HG02885 (cell line): ENCODE measurements around the gene STK38.

Source experiments
- ATAC-seq: cut with Tn5 transposase; IDR thresholded peaks from one replicate; pipeline ENCODE4 v1.9.1; 2021; ENCODE audit warnings: mild to moderate bottlenecking; ENCODE audit not compliant: unreplicated experiment, poor library complexity

Gene STK38

DNA sequence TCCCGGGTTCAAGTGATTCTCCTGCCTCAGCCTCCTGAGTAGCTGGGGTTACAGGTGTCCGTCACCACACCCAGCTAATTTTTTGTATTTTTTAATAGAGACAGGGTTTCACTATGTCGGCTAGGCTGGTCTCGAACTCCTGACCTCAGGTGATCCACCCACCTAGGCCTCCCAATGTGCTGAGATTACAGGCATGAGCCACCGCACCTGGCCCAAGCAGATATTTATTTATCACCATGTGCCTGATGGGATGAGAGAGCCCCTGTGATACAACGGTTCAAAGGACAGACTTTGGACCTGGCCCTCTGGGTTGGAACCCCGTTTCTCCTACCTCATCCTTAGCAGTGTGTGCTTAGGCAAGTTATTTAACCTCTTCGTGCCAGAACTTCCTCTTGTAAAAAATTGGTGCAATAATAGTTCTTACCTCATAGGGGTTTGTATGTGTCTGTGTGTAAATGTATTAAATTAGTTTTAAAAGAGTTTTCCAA, 19.2 kb upstream of the STK38 start:
- ATAC-seq, result no peak

DNA sequence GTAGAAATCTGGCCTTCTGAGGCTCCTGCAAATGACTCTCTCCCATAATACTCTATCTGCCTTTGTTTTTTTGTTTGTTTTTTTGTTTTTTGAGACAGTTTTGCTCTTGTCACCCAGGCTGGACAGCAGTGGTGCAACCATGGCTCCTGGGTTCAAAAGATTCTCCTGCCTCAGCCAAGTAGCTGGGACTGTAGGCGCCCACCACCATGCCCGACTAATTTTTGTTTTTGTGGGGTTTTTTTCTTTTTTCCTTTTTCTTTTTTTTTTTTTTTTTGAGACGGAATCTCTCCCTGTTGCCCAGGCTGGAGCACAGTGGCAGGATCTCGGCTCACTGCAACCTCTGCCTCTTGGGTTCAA, 16.6 kb upstream of the STK38 start:
- ATAC-seq, result no peak

DNA sequence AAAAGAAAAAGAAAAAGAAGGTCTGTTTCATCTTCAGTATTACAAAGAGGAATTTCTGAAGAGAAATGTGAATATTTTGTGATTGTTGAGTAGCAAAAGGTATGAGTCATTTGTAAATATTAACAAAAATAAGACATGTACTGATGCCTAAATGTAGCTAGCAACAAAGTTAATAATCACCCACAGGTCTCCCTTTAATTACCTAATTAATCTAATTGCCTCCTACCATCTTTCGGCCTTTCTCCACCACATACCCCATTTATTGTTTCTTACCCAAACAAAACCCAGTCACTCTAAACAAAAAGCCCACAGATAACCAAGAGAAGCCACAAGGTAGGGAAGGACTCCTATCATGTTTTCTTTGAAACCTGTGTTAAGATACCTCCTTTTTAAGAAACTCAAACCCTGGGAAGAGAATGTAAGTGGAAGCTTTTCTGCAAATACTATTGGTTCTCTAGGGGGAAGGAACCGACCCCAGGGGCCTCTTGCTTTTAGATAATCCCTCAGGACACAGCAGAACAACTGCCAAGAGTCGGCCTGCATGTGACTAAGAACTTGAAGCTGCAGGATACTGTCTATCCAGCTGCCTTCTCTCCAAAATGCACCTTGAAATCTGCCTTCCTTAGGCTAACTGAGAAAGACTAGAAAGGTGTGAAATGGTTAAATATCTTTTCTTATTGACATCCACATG, 16.1 kb upstream of the STK38 start:
- no peak for ATAC-seq

DNA sequence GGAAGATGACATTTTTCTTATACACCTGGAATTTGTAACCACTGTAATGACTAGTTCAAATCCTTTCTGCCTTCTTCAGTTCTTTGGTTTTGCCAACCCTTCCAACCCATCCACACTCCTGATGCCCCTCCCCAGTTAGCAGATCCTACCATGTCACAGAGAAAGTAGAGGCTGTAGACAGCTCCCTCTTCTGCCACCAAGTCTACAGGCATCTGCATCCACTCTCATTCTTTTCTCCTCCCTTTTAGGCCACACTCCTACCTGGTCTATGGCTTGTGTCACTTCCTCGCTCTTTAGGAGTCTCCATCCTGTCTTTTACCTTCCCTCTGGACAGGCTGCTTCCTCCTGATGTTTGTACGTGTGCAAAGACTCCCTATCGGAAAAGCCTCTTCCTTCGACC, 13.5 kb upstream of the STK38 start:
- ATAC-seq, result no peak

DNA sequence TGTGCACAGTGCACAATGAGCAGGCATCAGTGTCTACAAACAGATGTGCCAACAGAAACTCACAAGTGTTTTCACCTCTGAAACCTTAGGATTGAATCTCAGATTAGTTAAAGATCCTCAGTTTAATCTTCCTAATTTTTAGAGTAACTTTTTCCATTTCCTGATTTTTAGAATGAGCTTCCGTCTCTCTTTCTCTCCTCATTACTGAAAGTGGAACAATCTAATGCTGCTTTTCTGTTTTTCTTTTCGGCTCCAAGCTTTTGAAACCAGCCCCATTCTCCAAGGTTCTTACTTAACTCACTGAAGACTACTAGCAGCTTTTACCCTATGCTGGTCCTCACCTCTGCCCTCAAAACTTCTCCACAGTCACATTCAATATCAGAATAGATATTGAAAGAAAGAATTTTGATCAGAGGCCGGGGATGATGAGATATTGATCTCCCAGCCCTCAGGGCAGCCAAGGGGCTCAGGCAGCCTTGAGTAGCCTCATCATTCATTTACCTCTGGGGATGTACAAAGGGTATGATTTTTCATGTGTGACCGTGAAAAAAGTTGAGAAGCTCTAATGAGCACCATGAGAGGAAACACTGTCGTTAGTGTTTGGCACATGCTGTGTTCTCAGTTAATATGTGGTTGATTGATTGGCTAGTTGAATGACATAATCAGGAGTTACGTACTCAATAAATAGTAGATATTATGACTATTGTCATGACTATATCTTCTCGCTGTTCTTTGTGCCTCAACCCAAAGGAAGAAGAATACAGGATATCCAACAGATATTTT, 11.9 kb upstream of the STK38 start:
- no peak for ATAC-seq

DNA sequence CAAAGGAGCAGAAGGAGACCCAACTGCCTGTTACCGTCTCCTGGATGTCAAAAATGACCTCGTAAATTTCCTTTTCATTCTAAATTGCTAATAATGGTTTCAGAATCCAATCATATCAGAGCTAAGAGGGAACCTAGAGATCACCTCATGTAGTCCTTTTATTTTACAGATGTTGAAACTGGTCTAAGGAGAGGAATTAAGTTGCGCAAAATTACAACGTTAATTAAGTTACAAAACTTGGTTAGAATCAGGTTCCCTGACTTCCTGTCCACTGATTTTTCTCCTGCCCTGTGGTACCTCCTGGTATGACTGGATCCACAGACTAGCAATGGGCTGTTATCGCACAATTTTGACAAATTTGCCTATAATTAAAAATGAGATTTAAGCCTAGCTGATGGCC, 9.0 kb upstream of the STK38 start:
- ATAC-seq, result no peak

DNA sequence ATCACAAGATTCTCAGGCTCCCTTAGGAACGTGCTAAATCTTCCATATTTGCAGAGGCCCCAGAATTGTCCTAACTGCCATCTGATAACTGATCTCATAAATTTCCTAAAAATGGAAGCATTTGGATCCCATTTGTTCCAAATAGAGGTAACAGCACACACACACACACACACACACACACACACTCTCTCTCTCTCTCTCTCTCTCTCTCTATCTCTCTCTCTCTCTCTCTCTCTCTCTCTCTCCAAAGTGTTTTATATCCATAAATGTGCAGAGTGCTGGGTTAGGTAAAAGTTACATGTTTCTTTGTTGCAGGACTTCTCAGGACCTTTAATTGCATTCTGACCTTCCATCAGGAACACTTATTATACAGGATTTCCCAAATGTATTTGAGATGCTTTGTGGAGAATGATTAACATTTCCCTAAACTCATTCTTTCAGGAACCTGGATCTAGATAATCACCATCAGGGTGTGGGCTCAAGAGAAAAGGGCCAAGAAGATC, 8.5 kb upstream of the STK38 start:
- ATAC-seq, result no peak

DNA sequence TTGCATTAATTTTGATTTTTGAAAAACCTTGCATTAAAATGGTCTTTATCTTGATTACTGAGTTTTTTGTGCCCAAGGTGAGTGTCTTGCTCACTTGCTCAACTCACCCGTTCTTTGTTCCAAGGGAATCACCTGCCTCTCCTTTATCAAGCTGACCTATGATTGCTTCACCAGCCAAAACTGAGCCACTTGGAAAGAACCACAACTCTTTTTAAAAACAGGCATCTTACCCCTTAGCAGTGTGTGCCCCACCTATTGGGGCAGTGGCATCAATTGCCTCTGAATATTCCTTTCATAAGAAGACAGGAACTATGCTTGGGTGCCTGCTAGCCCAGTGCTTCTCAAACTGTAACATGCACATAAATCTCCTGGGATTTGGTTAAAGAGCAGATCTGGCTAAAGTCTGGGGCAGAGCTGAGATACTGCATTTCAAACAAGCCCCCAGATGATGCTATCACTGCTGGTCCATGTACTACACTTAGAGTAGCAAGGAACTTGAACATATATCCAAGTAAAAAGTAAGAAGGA, 3.3 kb upstream of the STK38 start:
- no peak for ATAC-seq

DNA sequence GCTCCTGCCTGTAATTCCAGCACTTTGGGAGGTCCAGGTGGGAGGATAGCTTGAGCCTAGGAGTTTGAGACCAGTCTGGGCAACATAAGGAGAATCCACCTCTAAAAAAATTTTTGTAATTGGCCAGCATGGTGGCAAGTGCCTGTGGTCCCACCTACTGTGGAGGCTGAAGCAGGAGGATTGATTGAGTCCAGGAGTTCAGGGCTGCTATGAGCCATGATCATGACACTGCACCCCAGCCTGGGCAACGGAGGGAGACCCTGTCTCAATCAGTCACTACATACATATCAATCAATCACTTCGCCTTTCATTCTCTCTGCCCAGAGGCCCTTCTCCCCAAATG, 1.1 kb upstream of the STK38 start:
- ATAC-seq, result no peak

DNA sequence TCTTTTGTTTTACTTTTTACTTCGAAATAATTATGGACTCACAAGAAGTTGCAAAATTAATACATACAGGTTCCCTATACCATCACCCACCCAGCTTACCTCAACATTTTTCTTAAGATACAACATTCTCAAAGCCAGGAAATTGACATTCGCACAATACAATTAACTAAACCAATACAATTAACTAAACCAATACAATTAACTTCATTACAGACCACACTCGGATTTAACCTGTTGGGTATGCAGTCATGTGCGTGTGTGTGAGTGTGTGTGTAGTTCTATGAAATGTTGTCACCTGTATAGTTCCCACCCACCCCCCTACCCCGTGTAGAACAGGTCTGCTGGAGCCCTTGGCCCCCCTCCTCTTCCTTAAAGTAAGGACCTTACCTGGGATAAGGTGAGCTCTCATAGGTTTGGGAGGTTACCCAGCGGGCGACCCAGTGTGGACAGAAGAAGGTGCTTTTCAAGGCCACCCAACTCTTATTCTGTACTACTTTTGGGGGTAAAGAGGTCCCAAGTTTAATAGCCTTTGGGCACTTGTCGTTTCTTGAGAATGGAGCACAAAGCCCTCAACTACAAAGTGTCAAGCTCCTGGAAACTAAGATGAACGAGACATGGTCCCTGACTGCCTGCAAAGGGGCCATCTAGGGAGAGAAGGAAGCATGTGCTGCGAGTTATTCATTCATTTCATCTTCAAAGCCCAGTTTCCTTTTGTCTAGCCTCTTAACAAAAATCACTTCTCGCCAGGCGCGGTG, 544 bp upstream of the STK38 start:
- ATAC-seq, result no peak

DNA sequence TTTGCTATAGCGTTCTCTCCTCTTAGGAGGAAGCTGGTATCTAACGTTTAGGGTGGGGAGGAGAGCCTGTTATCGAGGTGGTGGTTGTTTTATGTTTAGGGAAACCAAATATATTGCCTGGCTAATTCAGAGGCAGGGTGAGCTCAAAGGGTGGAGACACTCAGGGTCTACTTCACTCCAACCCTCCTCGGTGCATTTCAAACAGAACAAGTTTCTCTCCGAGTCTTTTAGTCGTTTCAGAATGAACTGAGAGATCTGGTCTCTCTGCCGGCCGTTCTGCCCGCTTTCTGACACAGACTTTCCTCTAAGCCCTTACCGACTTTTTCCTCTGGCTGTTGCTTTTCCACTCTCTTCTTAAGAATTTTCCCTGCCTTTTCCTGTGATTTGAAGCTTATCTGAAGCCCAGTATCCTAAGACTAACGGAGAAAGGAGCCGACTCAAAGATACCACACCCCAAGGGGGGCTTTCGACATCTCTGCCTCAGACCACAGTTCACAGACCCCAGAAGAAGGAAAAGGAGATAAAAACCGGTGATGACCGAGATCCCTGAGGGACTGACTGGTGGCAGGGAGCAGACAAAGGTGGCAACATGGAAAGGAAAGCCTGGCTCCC, 865 bp downstream of the STK38 start:
- ATAC-seq, result no peak

DNA sequence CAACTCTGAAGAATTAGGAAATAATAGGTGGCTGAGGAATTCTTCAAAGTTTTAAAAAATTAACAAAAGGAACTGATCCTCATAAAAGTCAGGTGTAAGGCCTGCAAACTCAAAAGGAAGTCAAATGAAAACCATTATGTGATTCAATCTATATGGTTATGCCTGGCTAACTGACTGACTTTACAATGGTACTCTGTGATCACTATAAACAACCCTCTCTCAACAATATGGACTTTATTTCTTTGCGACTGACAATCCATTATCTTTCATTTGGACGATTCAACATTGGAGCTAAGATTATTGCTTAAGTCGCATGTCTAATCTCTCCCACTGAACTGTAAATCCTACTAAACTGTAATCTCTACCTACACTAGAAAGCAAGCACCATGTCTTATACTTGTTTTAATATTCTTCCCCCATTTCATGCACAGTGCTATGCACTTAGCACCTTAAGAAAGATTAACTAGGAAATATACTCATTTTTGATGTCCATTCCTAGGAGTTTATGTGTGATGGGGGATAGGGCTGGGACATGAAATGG, 1.4 kb downstream of the STK38 start:
- ATAC-seq, result no peak

DNA sequence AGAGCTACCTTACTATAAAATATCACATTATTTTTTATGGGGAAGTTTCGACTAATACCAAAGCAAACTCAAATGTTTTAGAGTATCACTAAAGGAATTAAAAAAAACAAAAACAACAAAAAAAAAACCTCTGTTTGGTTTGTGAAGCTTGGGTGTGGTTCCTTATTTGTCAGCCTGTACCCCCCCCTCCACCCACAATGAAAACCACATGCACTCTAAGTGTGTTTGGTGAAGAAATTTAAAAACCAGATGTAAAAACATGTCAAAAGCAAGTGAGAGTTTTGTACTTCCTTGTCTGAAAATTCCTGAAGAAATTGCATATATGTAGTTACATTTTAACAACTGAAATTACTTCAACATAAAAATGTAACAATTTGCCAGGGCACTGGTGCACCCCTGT, 3.1 kb downstream of the STK38 start:
- ATAC-seq, result no peak

DNA sequence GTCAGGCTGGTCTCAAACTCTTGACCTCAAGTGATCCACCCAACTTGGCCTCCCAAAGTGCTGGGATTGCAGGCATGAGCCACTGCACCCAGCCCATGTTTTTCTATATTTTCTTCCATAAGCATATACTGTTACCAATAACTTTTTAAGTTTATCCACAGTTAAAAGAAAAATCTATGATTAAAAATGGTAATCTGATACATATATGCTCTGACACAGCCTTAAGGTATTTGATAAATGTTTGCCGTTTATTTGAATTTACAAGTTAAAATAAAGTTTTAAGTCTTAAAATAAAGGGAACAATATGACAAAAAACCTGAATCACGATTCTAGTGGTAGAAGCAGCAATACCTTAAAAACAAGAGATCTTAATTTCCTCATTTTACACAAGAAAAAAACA, 5.2 kb downstream of the STK38 start:
- ATAC-seq, result no peak

DNA sequence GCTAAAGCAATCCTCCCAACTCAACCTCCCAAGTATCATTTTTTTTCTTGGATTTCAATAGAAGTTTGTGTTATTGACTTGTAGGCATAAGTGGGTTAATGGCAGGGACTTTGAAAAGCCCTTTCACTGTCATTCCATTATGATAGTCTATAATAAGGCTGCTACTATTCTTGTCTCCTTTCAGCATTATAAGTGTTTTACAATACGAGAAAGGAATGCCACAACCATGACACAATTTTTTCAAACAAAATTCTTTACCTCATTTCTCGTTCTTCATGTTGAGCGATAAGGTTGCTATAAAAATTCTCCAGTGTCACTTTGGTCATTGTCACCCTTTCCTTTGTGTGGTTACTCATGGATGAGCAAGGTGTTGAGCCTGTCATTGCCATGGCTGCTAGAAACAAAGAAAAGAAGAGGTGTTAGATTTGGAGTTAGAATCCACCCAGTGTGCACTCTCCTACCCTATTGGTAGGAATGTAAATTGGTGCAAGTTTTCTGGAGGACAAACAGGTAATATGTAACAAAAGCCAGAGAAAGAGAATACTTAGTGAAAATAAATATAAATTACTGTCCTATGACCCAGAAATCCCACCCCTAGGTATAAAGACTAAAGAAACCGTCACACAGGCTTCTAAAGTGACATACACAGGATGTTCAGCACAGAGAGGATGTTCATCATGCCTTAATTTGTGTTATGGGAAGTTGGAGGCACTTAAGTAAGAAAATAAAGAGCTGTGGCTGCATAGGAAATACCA, 7.3 kb downstream of the STK38 start:
- no peak for ATAC-seq

DNA sequence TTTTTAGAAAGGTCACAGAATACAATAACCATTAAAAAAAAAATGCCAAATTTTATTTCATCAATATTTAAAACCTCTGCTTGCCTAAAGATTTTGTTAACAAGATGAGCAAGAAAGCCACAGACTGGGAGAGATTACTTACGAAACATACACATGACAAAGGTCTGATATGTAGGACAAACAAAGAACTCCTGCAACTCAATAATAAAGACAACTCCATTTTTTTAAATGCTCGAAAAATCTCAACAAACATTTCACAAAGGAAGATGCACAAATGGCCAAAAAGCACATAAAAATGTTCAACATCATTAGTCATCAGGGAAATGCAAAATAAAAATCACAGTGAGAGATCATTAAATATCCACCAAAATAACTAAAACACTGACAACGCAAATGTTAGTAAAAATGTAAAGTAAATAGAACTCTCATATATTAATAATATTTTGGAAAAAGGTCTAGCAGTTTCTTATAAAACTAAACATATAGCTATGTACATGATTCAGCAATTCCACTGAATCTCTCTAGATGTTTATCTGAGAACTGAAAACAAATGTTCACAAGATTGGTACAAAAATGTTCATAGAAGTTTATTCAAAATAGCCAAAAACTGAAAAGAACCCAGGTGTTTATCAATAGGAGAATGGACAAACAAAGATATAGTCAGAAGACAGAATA, 10.3 kb downstream of the STK38 start:
- ATAC-seq, result no peak

DNA sequence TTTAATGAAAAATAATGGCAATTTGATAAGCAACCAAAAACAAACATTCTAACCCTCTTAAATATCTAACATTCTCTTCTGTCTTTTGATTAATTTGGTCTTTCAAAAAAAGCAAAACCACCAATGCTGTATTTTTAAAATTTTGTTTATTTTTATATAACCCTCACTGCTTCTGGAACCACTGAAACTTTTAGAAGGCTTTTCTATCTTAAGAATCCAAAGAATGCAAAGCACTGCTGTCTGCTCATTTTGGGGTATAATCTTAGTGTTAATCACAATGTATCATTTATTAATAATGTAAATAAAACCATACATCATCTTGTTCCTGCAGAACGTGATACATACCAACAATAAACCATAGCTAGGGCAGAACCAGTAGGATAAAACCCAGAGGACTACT, 14.0 kb downstream of the STK38 start:
- ATAC-seq, result no peak

DNA sequence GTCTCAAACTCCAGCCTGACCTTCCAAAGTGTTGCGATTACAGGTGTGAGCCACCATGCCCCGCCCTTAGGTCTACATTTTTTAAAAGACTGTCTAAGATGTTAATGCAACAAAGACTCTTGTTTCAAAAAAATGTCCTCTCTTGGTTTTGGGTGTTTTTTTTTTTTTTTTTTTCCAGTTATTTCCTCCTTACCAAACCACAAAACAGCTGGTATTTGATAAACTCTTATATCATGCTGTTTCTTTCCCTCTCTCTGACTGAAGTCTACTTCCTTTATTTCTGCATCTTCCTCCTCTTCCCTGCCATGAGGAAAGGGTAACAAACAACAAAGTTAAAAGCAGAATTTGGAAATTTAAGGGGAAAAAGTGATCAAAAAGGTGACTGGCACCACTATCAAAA, 21.2 kb downstream of the STK38 start:
- ATAC-seq, result no peak

DNA sequence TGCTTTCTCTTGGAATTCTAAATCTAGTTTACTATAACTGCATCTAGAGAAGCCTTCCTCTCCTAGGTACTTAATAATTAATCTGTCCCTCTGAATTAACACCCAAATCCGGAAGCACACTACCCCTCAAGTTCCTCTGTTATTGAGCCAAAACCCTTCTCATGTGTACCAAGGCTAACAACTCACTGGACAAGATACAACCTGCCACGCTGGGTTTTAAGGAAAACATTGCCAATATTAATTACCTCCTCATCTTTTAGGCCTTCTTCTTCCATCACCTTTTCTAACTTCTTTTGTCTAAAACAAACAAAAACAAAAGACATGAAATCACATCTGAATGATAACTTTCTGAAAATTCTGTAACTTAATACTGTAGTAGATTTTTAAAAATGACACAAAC, 21.9 kb downstream of the STK38 start:
- ATAC-seq, result no peak
